Mucosa of stomach (tissue), 1 donor: ENCODE results near the gene DCTN5.
A peak's percentile ranks its signal among the peaks of the same experiment; 100 is the strongest.
"Not testable (repeated sequence)": the region's sequence is repeated elsewhere in the genome, so short reads cannot be mapped to it uniquely, and the experiment has no call there.

Source experiments
- H3K27me3 ChIP-seq: one replicate; pipeline ENCODE4 v1.7.0; 2013; ENCODE audit warnings: mild to moderate bottlenecking, low read length; ENCODE audit not compliant: control insufficient read depth, insufficient read depth
- H3K36me3 ChIP-seq: one replicate; pipeline ENCODE4 v1.7.0; 2013; ENCODE audit warnings: low read length; ENCODE audit not compliant: control insufficient read depth, insufficient read depth
- H3K4me1 ChIP-seq: one replicate; pipeline ENCODE4 v1.7.0; 2013; ENCODE audit warnings: mild to moderate bottlenecking, low read length; ENCODE audit not compliant: control insufficient read depth, insufficient read depth
- H3K4me3 ChIP-seq: one replicate; pipeline ENCODE4 v1.7.0; 2013; ENCODE audit warnings: low read length
- H3K9ac ChIP-seq: one replicate; pipeline ENCODE4 v1.7.0; 2013; ENCODE audit warnings: mild to moderate bottlenecking, low read length, moderate library complexity
- H3K9me3 ChIP-seq: one replicate; pipeline ENCODE4 v1.7.0; 2013; ENCODE audit warnings: mild to moderate bottlenecking, low read length, moderate library complexity; ENCODE audit not compliant: control insufficient read depth
- donor health status: Pancreatic carcinoma.

Gene DCTN5

DNA sequence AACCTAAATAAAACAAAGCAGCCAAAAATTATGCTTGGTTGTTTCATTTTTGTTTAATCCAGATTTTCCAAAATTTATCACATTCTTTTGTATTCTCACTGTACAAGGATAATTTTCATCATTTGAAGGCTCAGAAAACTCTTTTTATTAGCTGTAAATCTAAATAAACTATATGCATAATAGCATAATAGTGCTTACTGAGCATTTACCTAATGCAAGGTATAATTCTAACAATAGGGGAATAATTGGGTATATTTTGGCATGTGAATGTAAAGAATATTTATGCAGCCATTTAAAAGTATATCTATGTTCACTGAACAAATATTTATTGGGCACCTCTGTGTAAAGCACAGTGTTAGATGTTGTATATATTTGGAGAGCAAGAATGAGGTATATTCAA lies 17.2 kb upstream of the DCTN5 start:
- Histone ChIP-seq H3K9ac (no peak overlapping the region), H3K27me3 (no peaks in the 10 kb centered on the region), H3K4me3 (no peak overlapping the region), H3K4me1 (no peaks in the 10 kb centered on the region), H3K36me3 (no peaks in the 10 kb centered on the region), H3K9me3 (no peaks in the 10 kb centered on the region)

DNA sequence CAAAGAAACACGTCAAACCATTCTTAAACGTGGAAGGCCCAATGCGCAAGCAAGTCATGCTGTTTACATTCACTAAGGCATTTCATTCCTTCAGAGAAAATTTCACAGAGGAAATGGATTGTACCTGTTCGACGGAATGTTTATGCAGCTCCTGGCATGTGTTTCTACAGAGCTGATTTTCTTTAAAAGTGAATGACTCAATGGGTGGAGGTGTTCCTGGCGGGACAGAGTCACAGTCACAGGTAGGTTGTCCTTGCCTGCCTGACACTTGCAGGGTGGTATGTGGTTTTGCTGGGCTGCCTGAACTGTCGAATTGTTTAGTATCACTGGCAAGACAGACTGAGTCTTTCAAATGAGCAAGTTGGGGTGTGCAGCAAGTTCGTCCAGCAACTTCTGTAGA lies 11.8 kb upstream of the DCTN5 start:
- Histone ChIP-seq H3K27me3 (no peaks in the 10 kb centered on the region), H3K9me3 (no peaks in the 10 kb centered on the region), H3K4me1 (no peaks in the 10 kb centered on the region), H3K36me3 (no peaks in the 10 kb centered on the region), H3K4me3 (no peak overlapping the region), H3K9ac (no peak overlapping the region)

DNA sequence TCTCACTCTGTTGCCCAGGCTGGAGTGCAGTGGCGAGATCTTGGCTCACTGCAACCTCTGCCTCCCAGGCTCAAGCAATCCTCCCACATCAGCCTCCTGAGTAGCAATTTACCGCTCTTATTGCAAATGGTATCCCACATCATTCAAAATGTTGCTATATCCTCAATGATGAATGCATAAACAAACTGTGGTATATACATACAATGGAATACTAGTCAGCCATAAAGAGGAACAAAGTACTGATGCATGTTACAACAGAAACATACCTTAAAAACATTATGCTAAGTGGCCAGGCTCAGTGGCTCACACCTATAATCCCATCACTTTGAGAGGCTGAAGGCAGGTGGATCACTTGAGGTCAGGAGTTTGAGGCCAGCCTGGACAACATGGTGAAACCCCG lies 9.4 kb upstream of the DCTN5 start:
- not testable (repeated sequence) for H3K9me3 ChIP-seq, H3K9ac ChIP-seq, H3K4me1 ChIP-seq, H3K27me3 ChIP-seq, H3K36me3 ChIP-seq, H3K4me3 ChIP-seq

DNA sequence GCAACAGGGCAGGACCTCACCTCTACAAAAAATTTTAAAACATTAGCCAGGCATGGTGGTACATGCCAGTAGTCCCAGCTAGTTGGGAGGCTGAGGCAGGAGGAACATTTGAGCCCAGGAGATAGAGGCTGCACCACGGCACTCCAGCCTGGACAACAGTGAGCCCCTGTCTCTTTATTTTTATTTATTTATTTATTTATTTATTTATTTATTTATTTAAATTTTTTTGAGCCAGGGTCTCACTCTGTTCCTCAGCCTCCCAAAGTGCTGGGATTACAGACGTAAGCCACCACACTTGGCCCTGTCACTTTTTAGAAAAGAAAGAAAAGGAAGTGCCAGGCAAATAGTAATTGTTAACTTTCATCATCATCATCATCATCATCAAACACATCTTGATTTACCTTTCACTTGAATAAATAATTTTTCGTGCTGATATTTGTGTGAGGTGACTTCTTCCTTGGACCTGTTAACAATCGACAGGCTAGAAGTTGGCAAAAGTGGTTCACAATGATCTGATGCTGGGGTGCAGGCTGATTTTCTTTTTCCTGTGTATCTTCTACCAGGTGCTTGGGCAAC lies 6.7 kb upstream of the DCTN5 start:
- Histone ChIP-seq H3K36me3 (no peaks in the 10 kb centered on the region), H3K4me3 (no peak overlapping the region), H3K9me3 (no peaks in the 10 kb centered on the region), H3K4me1 (no peaks in the 10 kb centered on the region), H3K27me3 (no peaks in the 10 kb centered on the region), H3K9ac (no peak overlapping the region)

DNA sequence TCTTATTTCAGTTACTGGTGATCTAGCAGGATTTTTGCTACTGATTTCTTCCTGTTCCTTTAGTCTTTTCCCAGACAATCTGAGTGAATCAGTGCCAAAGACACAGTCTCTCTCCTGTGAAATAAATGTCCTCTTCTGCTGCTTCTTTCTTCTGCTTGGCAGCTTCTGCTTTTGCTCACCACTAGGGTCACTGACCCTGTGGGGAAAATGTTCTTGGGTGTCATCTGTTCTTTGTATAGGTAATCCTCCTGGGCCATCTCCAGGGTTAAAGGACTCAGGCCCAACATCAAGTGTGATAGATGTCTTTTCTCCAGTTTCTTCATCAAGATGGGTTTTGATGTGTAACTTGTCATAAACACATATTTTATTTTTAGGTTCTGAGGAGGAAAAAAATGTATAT lies 5.3 kb upstream of the DCTN5 start:
- H3K4me3 ChIP-seq, result no peak overlapping the region
- no peak overlapping the region for H3K9ac ChIP-seq
- no peaks in the 10 kb centered on the region for H3K36me3 ChIP-seq
- H3K27me3 ChIP-seq, result no peaks in the 10 kb centered on the region
- no peaks in the 10 kb centered on the region for H3K9me3 ChIP-seq
- H3K4me1 ChIP-seq, result peaks cover 5% of the 10 kb centered on the region

DNA sequence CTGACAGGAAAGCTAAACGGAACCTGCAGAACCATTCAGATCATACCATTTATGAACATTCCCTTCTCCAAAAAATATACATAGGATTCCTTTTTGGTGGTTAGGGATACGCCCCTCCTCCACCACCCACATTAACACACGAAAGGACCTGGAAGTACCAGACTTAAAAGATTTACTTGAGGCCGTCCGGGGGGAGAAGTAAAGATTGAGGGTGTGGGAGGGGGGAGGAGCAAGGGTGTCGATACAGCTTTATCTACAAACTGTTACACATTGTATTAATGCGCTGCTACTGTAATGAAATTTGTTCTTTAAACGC lies 693 bp upstream of the DCTN5 start:
- peak overlapping the region; percentile 97 for H3K4me3 ChIP-seq
- H3K36me3 ChIP-seq, result no peaks in the 10 kb centered on the region
- H3K27me3 ChIP-seq, result no peaks in the 10 kb centered on the region
- H3K4me1 ChIP-seq, result peaks cover 5% of the 10 kb centered on the region
- H3K9ac ChIP-seq, result peak overlapping the region; percentile 98
- H3K9me3 ChIP-seq, result no peaks in the 10 kb centered on the region

DNA sequence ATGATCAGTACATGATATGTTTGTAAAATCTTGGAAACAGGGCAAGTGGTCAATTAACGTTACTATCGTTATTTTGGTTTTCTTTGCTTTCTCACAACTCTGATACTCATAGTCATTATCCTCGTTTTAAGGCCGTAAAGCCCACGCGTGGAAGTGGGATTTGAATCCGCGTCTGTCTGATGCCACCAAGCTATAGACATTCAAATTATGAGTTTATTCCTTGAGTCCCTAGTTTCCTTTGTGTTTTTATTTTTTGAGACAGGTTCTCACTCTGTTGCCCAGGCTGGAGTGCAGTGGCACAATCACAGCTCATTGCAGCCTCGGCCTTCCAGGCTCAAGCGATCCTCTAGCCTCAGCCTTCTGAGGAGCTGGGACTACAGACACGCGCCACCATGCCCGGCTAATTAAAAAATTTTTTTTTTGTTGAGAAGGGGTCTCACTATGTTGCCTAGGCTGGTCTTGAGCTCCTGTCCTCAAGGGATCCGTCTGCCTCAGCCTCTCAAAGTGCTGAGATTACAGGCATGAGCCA lies 1.0 kb downstream of the DCTN5 start:
- no peak overlapping the region for H3K4me3 ChIP-seq

DNA sequence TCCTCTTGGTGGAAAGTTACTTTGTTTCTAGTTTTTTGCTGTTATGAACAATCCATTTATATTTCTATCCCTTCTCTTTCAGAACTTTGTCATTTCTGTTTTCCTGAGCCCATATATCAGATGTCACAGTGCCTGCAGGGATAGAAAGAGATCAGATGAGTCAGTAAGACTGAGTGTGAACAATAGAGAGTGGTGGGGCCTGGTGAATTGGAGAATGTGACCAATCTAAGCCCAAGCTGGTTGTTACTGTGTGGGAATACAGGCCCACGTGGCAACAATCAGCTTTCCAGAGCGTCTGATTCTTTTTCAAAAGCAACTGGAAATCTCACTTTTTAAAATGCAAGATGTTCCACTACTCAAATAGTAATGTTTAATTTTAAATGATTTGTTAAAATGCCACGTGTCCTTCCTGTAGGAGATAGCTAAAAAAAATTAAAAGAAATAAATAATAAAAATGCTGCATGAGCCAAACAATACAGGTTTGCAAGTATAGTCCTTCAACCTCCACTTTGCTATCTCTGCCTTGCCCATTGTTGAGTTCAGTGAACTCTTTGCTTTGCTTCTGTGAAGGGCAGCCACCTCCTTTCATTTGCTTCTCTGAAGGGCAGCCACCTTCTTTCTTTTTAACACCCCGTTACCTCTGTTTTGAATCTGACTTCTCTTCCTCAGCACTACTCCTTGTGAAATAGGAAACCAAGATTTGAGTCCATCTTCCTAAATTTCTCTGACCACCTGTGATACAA lies 9.6 kb downstream of the DCTN5 start:
- Histone ChIP-seq H3K9me3 (no peaks in the 10 kb centered on the region), H3K36me3 (no peaks in the 10 kb centered on the region)

More for the DNA sequence above, 1.0 kb downstream of the DCTN5 start:
- no peaks in the 10 kb centered on the region for H3K27me3 ChIP-seq
- no peaks in the 10 kb centered on the region for H3K9me3 ChIP-seq
- H3K9ac ChIP-seq, result peak overlapping the region; percentile 98
- H3K4me1 ChIP-seq, result peaks cover 5% of the 10 kb centered on the region
- no peaks in the 10 kb centered on the region for H3K36me3 ChIP-seq

DNA sequence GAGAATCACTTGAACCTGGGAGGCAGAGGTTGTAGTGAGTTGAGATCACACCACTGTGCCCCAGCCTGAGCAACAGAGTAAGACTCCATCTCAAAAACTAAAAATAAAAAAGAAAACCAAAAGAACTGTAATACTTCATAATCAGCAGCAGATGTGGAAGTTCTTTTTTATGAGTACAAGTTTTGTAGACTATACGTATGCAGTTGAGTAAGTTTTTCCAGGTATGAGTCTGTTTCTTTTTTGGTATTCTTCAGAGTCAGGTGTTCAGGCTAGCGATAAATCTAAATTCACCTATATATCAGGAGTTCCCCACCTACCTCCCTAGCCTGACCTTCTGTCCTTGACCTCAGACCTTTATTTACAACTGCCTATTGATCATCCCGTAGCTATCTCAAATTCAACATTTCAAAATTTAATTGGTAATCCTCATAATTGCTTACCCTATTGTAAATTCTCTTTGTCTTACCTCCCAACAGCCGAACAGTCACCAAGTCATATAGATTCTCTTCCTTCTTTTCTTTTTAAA lies 10.7 kb downstream of the DCTN5 start:
- H3K4me1 ChIP-seq, result no peaks in the 10 kb centered on the region
- H3K4me3 ChIP-seq, result no peak overlapping the region
- no peaks in the 10 kb centered on the region for H3K36me3 ChIP-seq
- H3K9ac ChIP-seq, result no peak overlapping the region
- H3K9me3 ChIP-seq, result no peaks in the 10 kb centered on the region
- H3K27me3 ChIP-seq, result no peaks in the 10 kb centered on the region

More for the DNA sequence above, 9.6 kb downstream of the DCTN5 start:
- H3K9ac ChIP-seq, result no peak overlapping the region
- H3K27me3 ChIP-seq, result no peaks in the 10 kb centered on the region
- H3K4me3 ChIP-seq, result no peak overlapping the region
- H3K4me1 ChIP-seq, result no peaks in the 10 kb centered on the region

DNA sequence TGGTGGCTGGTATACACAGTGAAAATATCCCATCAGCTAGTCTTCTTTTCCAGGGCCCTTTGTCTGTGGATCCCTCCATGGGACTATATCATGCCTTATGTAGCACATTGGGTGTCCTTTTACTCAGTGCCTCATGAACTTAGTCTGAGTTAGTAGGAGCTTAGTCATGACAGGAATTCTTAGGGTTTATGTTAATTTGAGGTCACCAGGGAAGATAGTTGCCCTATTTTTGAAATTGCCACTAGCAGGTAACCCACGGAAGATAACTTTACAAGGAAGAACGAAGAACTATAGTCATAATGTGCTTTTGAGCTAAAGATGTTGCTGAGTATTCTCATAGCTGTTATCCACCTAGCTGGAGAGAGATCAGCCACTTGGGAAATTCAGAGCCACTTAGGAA lies 22.7 kb downstream of the DCTN5 start:
- Histone ChIP-seq H3K36me3 (peaks cover 3% of the 10 kb centered on the region), H3K9me3 (no peaks in the 10 kb centered on the region)

DNA sequence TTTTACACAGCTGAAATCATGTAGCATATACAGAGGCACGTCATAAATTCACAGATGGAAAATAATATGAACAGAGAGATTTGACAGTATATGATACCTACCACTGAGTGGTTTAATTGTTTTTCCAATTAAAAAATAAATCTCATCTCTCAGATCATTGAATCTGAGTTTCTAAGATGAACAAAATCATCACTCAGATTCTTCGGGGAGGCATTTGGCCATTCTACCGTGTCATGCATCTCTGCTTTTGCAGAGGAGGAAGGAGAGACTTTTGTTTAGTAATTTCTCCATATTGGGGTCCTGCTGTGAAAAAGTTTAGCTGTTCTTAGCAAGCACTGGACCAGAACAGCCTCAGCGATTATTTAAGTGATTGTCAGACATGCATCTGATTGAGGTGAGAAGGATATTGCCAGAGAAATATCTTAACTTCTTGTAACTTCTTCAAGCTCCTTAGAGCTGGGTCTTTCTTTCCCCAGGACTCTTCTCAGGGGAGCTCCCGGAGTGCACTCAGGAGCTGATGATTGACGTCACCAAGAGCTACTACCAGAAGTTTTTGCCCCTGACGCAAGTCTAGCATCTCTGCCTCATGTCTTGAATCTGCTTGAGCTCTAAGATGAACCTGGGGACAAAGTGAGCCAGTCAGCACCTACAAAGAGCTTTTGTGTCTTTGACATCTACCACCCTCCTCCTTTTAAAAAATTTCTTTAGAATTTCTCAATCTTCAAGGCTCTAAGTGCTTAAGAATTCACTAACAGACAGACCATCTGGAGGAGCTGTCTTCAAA lies 25.5 kb downstream of the DCTN5 start:
- H3K9me3 ChIP-seq, result no peaks in the 10 kb centered on the region
- H3K36me3 ChIP-seq, result no peaks in the 10 kb centered on the region
- H3K9ac ChIP-seq, result no peak overlapping the region
- peaks cover 19% of the 10 kb centered on the region for H3K4me1 ChIP-seq
- H3K27me3 ChIP-seq, result no peaks in the 10 kb centered on the region
- H3K4me3 ChIP-seq, result no peak overlapping the region

More for the DNA sequence above, 22.7 kb downstream of the DCTN5 start:
- Histone ChIP-seq H3K4me1 (no peaks in the 10 kb centered on the region), H3K4me3 (no peak overlapping the region), H3K27me3 (no peaks in the 10 kb centered on the region), H3K9ac (no peak overlapping the region)

DNA sequence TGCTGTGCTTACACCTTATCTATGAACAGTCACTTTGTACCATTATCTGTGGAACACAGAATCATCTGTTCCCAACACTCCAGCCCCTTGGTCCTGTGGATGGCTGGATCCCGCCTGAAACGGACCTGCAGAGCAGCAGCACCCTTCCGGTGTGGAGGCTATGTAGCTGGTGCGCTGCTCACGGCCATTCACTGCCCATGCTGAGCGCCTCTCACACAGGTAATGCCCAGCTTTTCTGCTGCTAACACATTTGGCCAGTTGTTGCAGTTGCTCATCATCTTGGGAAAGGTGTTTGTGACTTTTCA lies 26.0 kb downstream of the DCTN5 start:
- Histone ChIP-seq H3K4me1 (peaks cover 19% of the 10 kb centered on the region), H3K4me3 (no peak overlapping the region), H3K9ac (no peak overlapping the region), H3K27me3 (no peaks in the 10 kb centered on the region), H3K36me3 (no peaks in the 10 kb centered on the region), H3K9me3 (no peaks in the 10 kb centered on the region)
